ENCODE measurements around the gene TAF11L10.
A peak's percentile ranks its signal among the peaks of the same experiment; 100 is the strongest.
"Not testable (repeated sequence)": the region's sequence is repeated elsewhere in the genome, so short reads cannot be mapped to it uniquely, and the experiment has no call there.

TAF11L10 gene

GRCh38 chr5:17597728-17598127, at the start of gene TAF11L10:
TAF11L10 (minus strand) TSS chr5:17597828.
- H3K27ac ChIP-seq, result not testable (repeated sequence)

- TF ChIP-seq CTCF (conservative IDR thresholded peaks at IDR 0.05), result no peak
- TF ChIP-seq ZFX (IDR thresholded peaks at IDR 0.05), result no peak
- no peak within 1 kb of the TSS for H3K27ac ChIP-seq
Observed at GRCh38 chr5:17634160-17634559, 36.5 kb upstream of the TAF11L10 start, which contains the start of gene TAF11L14. TAF11L14 (plus strand) TSS chr5:17634460.

GRCh38 chr5:17631788-17632187, 34.2 kb upstream of the TAF11L10 start, which contains the start of gene TAF11L13:
TAF11L13 (plus strand) TSS chr5:17632088.
- H3K27ac ChIP-seq, result not testable (repeated sequence)

GRCh38 chr5:17625686-17626085, 28.1 kb upstream of the TAF11L10 start:
- TF ChIP-seq CTCF (conservative IDR thresholded peaks at IDR 0.05), result no peak
- TF ChIP-seq ZFX (IDR thresholded peaks at IDR 0.05), result no peak
- H3K27ac ChIP-seq, result no peak overlapping the region

GRCh38 chr5:17620627-17621026, 23.0 kb upstream of the TAF11L10 start:
- no peak overlapping the region for H3K27ac ChIP-seq
- no peak for TF ChIP-seq ZFX (IDR thresholded peaks at IDR 0.05)
- peak; percentile 67 for TF ChIP-seq CTCF (conservative IDR thresholded peaks at IDR 0.05)

DNA sequence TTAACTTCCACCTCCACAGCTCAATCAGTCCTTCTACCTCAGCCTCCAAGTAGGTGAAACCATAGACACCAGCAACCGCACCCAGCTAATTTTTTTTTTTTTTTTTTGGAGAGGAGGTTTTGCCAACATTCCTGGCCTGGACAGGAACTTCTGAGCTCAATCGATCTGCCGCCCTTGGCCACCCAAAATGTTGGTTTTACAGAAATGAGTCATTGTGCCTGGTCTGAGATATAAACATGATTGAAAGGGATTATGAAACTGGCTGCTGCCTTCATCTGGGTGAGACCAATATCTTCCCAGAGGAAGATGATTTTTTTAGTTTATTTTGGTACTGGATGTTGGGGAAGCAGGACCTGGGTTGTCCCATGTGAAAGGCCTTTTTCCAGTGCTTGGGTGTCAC, 21.7 kb upstream of the TAF11L10 start:
- TF ChIP-seq CTCF (conservative IDR thresholded peaks at IDR 0.05), result no peak
- no peak for TF ChIP-seq ZFX (IDR thresholded peaks at IDR 0.05)
- H3K27ac ChIP-seq, result no peak overlapping the region

DNA sequence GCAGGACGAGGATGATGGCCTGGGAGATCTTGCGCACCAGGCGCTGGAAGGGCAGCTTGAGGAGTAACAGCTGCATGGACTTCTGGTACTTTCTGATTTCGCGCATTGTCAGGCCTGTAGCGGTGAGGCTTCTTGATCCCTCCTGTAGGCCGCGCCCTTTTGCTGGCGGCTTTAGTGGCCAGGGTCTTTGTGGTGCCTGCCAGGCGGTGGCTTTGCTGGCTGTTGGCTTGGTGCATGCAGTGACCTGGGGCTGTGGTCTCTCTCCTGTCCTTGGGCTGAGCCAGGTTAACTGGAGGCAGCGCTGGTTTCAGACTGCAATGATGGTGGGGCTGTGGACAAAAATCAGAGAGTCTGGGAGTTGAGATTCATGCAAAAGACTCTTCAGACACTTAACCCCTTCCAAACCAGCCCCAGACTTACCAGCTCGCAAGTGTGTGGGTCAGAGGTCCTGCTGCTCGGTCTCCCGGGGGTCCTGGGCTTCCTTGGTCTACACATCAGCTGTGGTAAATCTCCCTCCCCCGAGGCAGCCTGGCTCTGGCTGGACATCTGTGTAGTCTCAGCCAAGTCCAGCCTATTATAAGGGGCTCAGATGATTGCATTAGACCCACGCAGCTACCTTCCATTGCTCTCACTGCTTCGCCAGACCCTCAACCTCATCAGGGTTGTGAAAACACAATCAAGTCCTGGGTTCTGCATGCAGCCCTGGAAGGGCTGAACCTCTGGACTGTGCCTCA, 17.4 kb upstream of the TAF11L10 start:
- H3K27ac ChIP-seq, result no peak overlapping the region
- TF ChIP-seq CTCF (conservative IDR thresholded peaks at IDR 0.05), result no peak
- no peak for TF ChIP-seq ZFX (IDR thresholded peaks at IDR 0.05)

DNA sequence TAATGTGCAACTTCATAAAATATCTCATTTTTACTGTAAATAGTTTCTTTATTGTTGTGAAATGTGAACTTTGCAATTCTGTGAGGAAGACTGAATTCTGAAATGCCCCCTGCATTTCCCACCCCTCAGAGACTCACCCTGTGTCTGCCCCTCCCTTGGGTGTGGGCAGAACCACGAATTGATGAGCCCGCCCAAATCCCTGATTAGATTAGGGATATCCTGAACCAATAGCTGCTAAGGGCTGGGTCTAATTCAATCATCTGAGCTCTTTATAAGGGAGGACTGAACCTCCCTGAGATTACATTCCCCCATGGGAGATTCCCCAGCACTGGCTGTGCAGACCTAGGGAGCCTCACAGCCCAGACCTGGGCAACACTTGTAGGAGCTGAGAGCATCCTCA, 12.5 kb upstream of the TAF11L10 start, which contains the start of gene TAF11L12:
Gene TAF11L12, plus strand, starts transcription at position 301 of the 400 bp plus-strand sequence.
- H3K27ac ChIP-seq, result not testable (repeated sequence)

DNA sequence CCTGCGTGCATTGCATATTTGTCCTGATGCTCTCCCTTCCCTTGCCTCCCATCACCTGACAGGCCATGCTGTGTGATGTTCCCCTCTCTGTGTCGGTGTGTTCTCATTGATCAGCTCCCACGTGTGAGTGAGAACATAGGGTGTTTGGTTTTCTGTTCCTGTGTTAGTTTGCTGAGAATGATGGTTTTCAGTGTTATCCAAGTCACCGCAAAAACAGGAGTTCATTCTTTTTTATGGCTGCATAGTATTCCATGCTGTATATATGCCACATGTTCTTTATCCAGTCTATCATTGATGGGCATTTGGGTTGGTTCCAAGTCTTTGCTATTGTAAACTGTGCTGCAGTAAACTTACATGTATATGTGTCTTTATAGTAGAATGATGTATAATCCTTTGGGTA, 9.8 kb upstream of the TAF11L10 start:
- H3K27ac ChIP-seq, result not testable (repeated sequence)

Data from C4-2B (cell line).